ENCODE measurements around the gene OSBP2. TPM values are rescaled to one million over a fixed set of nuclear protein-coding genes. Genes with fewer than 3 reads are reported as not detected.
"Not testable (repeated sequence)": the region's sequence is repeated elsewhere in the genome, so short reads cannot be mapped to it uniquely, and the experiment has no call there.

OSBP2 gene
- total RNA-seq, 1 experiment from 2014 or later: 6.2 TPM

GRCh38 chr22:30674482-30674881 lies 20.2 kb upstream of the OSBP2 start:
- peaks cover 4% of the 10 kb centered on the region for H3K27me3 Mint-ChIP-seq (ENCODE audit: insufficient read depth, unreplicated experiment)
- Histone ChIP-seq H3K4me3 (ENCODE audit: low read depth, low read length) (no peak overlapping the region), H3K4me1 (no peaks in the 10 kb centered on the region), H3K27me3 (replicated peaks; ENCODE audit: control insufficient read depth, insufficient read depth, low read length) (no peaks in the 10 kb centered on the region), H3K9me3 (no peaks in the 10 kb centered on the region), H3K36me3 (ENCODE audit: control insufficient read depth, insufficient read depth, low read length) (no peaks in the 10 kb centered on the region)
- POLR2A ChIA-PET: no interaction called here
- TF ChIP-seq CTCF (IDR thresholded peaks at IDR 0.05; ENCODE audit: insufficient read depth in 1 of 2, low read depth in 1 of 2, low read length in 1 of 2, severe bottlenecking in 1 of 2, unreplicated experiment in 1 of 2): no peak
- intact Hi-C loops (cut with micrococcal nuclease; ENCODE audit: unreplicated experiment): no loop called here
- CTCF ChIA-PET: no interaction called here
- no peak overlapping the region for H3K4me3 Mint-ChIP-seq (ENCODE audit: unreplicated experiment)
- BruUV-seq (replicated peaks): no TSS peak
- DNase-seq: no peak
- H3K27ac Mint-ChIP-seq (ENCODE audit: unreplicated experiment): no peak overlapping the region
- no peaks in the 10 kb centered on the region for H3K9me3 Mint-ChIP-seq (ENCODE audit: unreplicated experiment)
- H3K4me1 Mint-ChIP-seq (ENCODE audit: low read depth, unreplicated experiment): no peaks in the 10 kb centered on the region
- no peaks in the 10 kb centered on the region for H3K36me3 Mint-ChIP-seq (ENCODE audit: insufficient read depth, unreplicated experiment)

- Histone ChIP-seq H3K36me3 (ENCODE audit: control insufficient read depth, insufficient read depth, low read length) (no peaks in the 10 kb centered on the region), H3K4me3 (ENCODE audit: low read depth, low read length) (no peak overlapping the region), H3K27me3 (replicated peaks; ENCODE audit: control insufficient read depth, insufficient read depth, low read length) (no peaks in the 10 kb centered on the region), H3K4me1 (no peaks in the 10 kb centered on the region), H3K9me3 (no peaks in the 10 kb centered on the region)
- no peak overlapping the region for H3K27ac Mint-ChIP-seq (ENCODE audit: unreplicated experiment)
- H3K36me3 Mint-ChIP-seq (ENCODE audit: insufficient read depth, unreplicated experiment): no peaks in the 10 kb centered on the region
- no peak for DNase-seq
- TF ChIP-seq CTCF (IDR thresholded peaks at IDR 0.05; ENCODE audit: insufficient read depth in 1 of 2, low read depth in 1 of 2, low read length in 1 of 2, severe bottlenecking in 1 of 2, unreplicated experiment in 1 of 2): no peak
- BruUV-seq (replicated peaks): no TSS peak
- ChIA-PET CTCF (no interaction called here), POLR2A (no interaction called here)
- intact Hi-C loops (cut with micrococcal nuclease; ENCODE audit: unreplicated experiment): no loop called here
- H3K9me3 Mint-ChIP-seq (ENCODE audit: unreplicated experiment): no peaks in the 10 kb centered on the region
- H3K4me1 Mint-ChIP-seq (ENCODE audit: low read depth, unreplicated experiment): no peaks in the 10 kb centered on the region
- H3K27me3 Mint-ChIP-seq (ENCODE audit: insufficient read depth, unreplicated experiment): peaks cover 4% of the 10 kb centered on the region
- no peak overlapping the region for H3K4me3 Mint-ChIP-seq (ENCODE audit: unreplicated experiment)
These were observed 19.2 kb upstream of the OSBP2 start for GRCh38 chr22:30675436-30675835.

- not testable (repeated sequence) for BruUV-seq (replicated peaks); H3K27me3 Mint-ChIP-seq (ENCODE audit: insufficient read depth, unreplicated experiment); H3K36me3 Mint-ChIP-seq (ENCODE audit: insufficient read depth, unreplicated experiment)
These were observed 18.1 kb upstream of the OSBP2 start for GRCh38 chr22:30676565-30676964.

GRCh38 chr22:30679895-30680690 lies 14.6 kb upstream of the OSBP2 start:
- H3K27ac Mint-ChIP-seq (ENCODE audit: unreplicated experiment); H3K4me1 Mint-ChIP-seq (ENCODE audit: low read depth, unreplicated experiment); H3K9me3 ChIP-seq; H3K27me3 ChIP-seq (replicated peaks; ENCODE audit: control insufficient read depth, insufficient read depth, low read length); POLR2A ChIA-PET; H3K27me3 Mint-ChIP-seq (ENCODE audit: insufficient read depth, unreplicated experiment); H3K4me3 ChIP-seq (ENCODE audit: low read depth, low read length); H3K36me3 Mint-ChIP-seq (ENCODE audit: insufficient read depth, unreplicated experiment); intact Hi-C loops (cut with micrococcal nuclease; ENCODE audit: unreplicated experiment); H3K9me3 Mint-ChIP-seq (ENCODE audit: unreplicated experiment); H3K4me1 ChIP-seq; H3K4me3 Mint-ChIP-seq (ENCODE audit: unreplicated experiment); H3K36me3 ChIP-seq (ENCODE audit: control insufficient read depth, insufficient read depth, low read length); BruUV-seq (replicated peaks): not testable (repeated sequence)
- peak in 1 of 2 experiments; percentile 13 for DNase-seq
- CTCF ChIA-PET: interaction anchor here (0.7 to 1.7 kb wide), 2 partner anchors 44 to 75 kb away, joined by 3 to 4 read pairs; partner anchors contain the start of gene SLC35E4

More at GRCh38 chr22:30676565-30676964, 18.1 kb upstream of the OSBP2 start:
- H3K27me3 ChIP-seq (replicated peaks; ENCODE audit: control insufficient read depth, insufficient read depth, low read length); H3K4me3 ChIP-seq (ENCODE audit: low read depth, low read length); H3K4me3 Mint-ChIP-seq (ENCODE audit: unreplicated experiment); H3K9me3 ChIP-seq; DNase-seq; H3K4me1 Mint-ChIP-seq (ENCODE audit: low read depth, unreplicated experiment); H3K36me3 ChIP-seq (ENCODE audit: control insufficient read depth, insufficient read depth, low read length); POLR2A ChIA-PET; H3K9me3 Mint-ChIP-seq (ENCODE audit: unreplicated experiment); H3K4me1 ChIP-seq; CTCF ChIA-PET; intact Hi-C loops (cut with micrococcal nuclease; ENCODE audit: unreplicated experiment); H3K27ac Mint-ChIP-seq (ENCODE audit: unreplicated experiment): not testable (repeated sequence)
